ENCODE measurements around the gene RBMS1.

RBMS1 gene

DNA sequence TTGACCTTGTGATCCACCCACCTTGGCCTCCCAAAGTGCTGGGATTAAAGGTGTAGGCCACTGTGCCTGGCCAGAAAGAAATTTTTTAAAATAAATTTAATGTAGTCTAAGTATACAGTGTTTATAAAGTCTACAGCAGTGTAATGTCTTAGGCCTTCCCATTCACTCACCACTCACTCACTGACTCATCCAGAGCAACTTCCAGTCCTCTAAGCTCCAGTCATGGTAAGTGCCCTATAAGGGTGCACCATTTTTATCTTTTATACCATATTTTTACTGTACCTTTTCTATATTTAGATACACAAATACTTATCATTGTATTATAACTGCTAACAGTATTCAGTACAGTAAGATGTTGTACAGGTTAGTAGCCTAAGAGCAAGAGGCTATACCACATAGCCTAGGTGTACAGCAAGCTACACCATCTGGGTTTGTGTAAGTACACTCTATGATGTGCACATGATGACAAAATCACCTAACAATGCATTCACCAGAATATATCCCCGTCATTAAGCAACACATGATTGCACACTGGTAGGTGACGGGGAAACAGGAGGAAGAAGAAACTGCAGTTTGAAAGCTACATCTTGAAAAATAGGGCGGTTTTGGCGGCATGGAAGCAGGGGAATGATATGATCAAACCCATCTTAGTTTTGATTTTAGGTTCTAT lies 188.4 kb downstream of the RBMS1 start:
- Histone ChIP-seq H4K20me1 (ENCODE audit: control insufficient read depth, insufficient read depth, low read depth, low read length) (no peaks in the 10 kb centered on the region), H3K4me1 (ENCODE audit: control insufficient read depth, low read length) (no peaks in the 10 kb centered on the region), H3K27ac (ENCODE audit: low read depth, low read length) (no peak overlapping the region), H3K9me2 (replicated peaks; ENCODE audit: control insufficient read depth, low read length) (no peaks in the 10 kb centered on the region), H3K36me3 (ENCODE audit: control insufficient read depth, low read length) (no peaks in the 10 kb centered on the region), H3K9me3 (ENCODE audit: control insufficient read depth, insufficient read depth, low read length) (no peaks in the 10 kb centered on the region), H3F3A (ENCODE audit: control insufficient read depth, insufficient read depth) (no peaks in the 10 kb centered on the region), H3K4me3 (ENCODE audit: low read length) (no peak overlapping the region), H3K27me3 (ENCODE audit: control insufficient read depth, low read length) (no peaks in the 10 kb centered on the region), H3K79me2 (ENCODE audit: control insufficient read depth, low read length) (no peaks in the 10 kb centered on the region), H3K4me2 (ENCODE audit: low read length) (no peak overlapping the region)
- TF ChIP-seq EZH2phosphoT487 (IDR thresholded peaks at IDR 0.05; ENCODE audit: borderline replicate concordance, low read length), result no peak
- no peak for TF ChIP-seq CTCF (IDR thresholded peaks at IDR 0.05; ENCODE audit: low read depth, low read length, poor library complexity, severe bottlenecking)

GRCh38 chr2:160303527-160303926 lies 190.1 kb downstream of the RBMS1 start:
- no peak for TF ChIP-seq EZH2phosphoT487 (IDR thresholded peaks at IDR 0.05; ENCODE audit: borderline replicate concordance, low read length)
- TF ChIP-seq CTCF (IDR thresholded peaks at IDR 0.05; ENCODE audit: low read depth, low read length, poor library complexity, severe bottlenecking), result no peak
- Histone ChIP-seq H3K4me2 (ENCODE audit: low read length) (no peak overlapping the region), H3K4me1 (ENCODE audit: control insufficient read depth, low read length) (no peaks in the 10 kb centered on the region)

DNA sequence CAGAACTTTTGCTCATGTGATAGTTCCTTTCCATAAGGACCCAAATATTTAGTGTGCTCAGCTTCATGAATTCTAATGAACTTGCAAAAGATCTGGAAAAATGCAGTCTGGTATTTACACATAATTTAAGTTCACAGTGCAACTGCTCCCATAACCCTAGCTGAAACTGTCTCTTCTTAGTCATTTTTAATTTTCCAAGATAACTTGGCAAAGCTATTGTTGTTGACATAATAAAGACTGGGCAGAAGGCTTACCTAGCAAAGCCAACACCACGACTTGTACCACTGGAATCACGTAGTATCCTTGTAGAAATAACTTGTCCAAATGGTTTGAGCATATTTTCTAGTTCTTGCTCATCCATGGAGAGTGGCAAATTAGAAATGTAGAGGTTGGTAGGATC lies 190.5 kb downstream of the RBMS1 start:
- Histone ChIP-seq H4K20me1 (ENCODE audit: control insufficient read depth, insufficient read depth, low read depth, low read length) (no peaks in the 10 kb centered on the region), H3F3A (ENCODE audit: control insufficient read depth, insufficient read depth) (no peaks in the 10 kb centered on the region), H3K4me2 (ENCODE audit: low read length) (no peak overlapping the region), H3K9me2 (replicated peaks; ENCODE audit: control insufficient read depth, low read length) (no peaks in the 10 kb centered on the region), H3K27me3 (ENCODE audit: control insufficient read depth, low read length) (no peaks in the 10 kb centered on the region), H3K4me3 (ENCODE audit: low read length) (no peak overlapping the region), H3K9me3 (ENCODE audit: control insufficient read depth, insufficient read depth, low read length) (no peaks in the 10 kb centered on the region), H3K36me3 (ENCODE audit: control insufficient read depth, low read length) (no peaks in the 10 kb centered on the region), H3K27ac (ENCODE audit: low read depth, low read length) (no peak overlapping the region), H3K79me2 (ENCODE audit: control insufficient read depth, low read length) (no peaks in the 10 kb centered on the region), H3K4me1 (ENCODE audit: control insufficient read depth, low read length) (no peaks in the 10 kb centered on the region)
- TF ChIP-seq CTCF (IDR thresholded peaks at IDR 0.05; ENCODE audit: low read depth, low read length, poor library complexity, severe bottlenecking) (no peak), EZH2phosphoT487 (IDR thresholded peaks at IDR 0.05; ENCODE audit: borderline replicate concordance, low read length) (no peak)

More at GRCh38 chr2:160303527-160303926, 190.1 kb downstream of the RBMS1 start:
- Histone ChIP-seq H3F3A (ENCODE audit: control insufficient read depth, insufficient read depth) (no peaks in the 10 kb centered on the region), H4K20me1 (ENCODE audit: control insufficient read depth, insufficient read depth, low read depth, low read length) (no peaks in the 10 kb centered on the region), H3K27me3 (ENCODE audit: control insufficient read depth, low read length) (no peaks in the 10 kb centered on the region), H3K9me2 (replicated peaks; ENCODE audit: control insufficient read depth, low read length) (no peaks in the 10 kb centered on the region), H3K79me2 (ENCODE audit: control insufficient read depth, low read length) (no peaks in the 10 kb centered on the region), H3K27ac (ENCODE audit: low read depth, low read length) (no peak overlapping the region), H3K4me3 (ENCODE audit: low read length) (no peak overlapping the region), H3K36me3 (ENCODE audit: control insufficient read depth, low read length) (no peaks in the 10 kb centered on the region), H3K9me3 (ENCODE audit: control insufficient read depth, insufficient read depth, low read length) (no peaks in the 10 kb centered on the region)

All from DOHH2 (cell line).